K562 (cell line): ENCODE measurements around the gene ALOX12B. TPM values are rescaled to one million over a fixed set of nuclear protein-coding genes. Genes with fewer than 3 reads are reported as not detected.
A peak's percentile ranks its signal among the peaks of the same experiment; 100 is the strongest.

Experiments
- ADNP ChIP-seq: fragments of 200-800 bp; sonication (Bioruptor generic); IDR thresholded peaks from 2 replicates; pipeline ENCODE4 v1.6.1; 2016; ENCODE audit warnings: missing genetic modification characterization, missing compliant biosample characterization
- ETV5 ChIP-seq: sonication (generic); formaldehyde crosslinking; IDR thresholded peaks from 2 replicates; pipeline ENCODE4 v1.4.0; 2020; ENCODE audit warnings: low read depth, mild to moderate bottlenecking, missing genetic modification reagents
- HCFC1 ChIP-seq: IDR thresholded peaks from 2 replicates; pipeline ENCODE4 v1.6.1; 2012; ENCODE audit warnings: low read depth, low read length, improper control_type of control experiment
- HLTF ChIP-seq: fragments of 450-650 bp; IDR thresholded peaks from 2 replicates; pipeline ENCODE4 v1.6.1; 2016
- MGA ChIP-seq: fragments of 450-650 bp; IDR thresholded peaks from 2 replicates; pipeline ENCODE4 v1.6.1; 2016; ENCODE audit warnings: mild to moderate bottlenecking, moderate library complexity
- PCBP1 ChIP-seq: fragments of 200-400 bp; formaldehyde crosslinking; IDR thresholded peaks from 2 replicates; pipeline ENCODE4 v1.6.1; 2018; ENCODE audit warnings: mild to moderate bottlenecking, low read depth, low read length; ENCODE audit not compliant: poor library complexity, severe bottlenecking
- PURB ChIP-seq: sonication (generic); formaldehyde crosslinking; IDR thresholded peaks from 2 replicates; pipeline ENCODE4 v1.9.0; 2021; ENCODE audit warnings: low read depth, mild to moderate bottlenecking, missing genetic modification reagents
- RBM14 ChIP-seq: fragments of 200-400 bp; formaldehyde crosslinking; IDR thresholded peaks from 2 replicates; pipeline ENCODE4 v1.6.1; 2018; ENCODE audit warnings: low read depth, mild to moderate bottlenecking, low read length, moderate library complexity, borderline replicate concordance; ENCODE audit not compliant: insufficient read depth
- SIX5 ChIP-seq, 2 experiments: IDR thresholded peaks; 2 replicates each; pipeline ENCODE4 v1.6.1; 2011; ENCODE audit warnings: low read length in 2 of 2, borderline replicate concordance in 1 of 2, low read depth in 1 of 2, mild to moderate bottlenecking in 1 of 2, moderate library complexity in 1 of 2; ENCODE audit not compliant: insufficient read depth in 1 of 2
- TAF15 ChIP-seq: fragments of 200-400 bp; formaldehyde crosslinking; IDR thresholded peaks from 2 replicates; pipeline ENCODE4 v1.6.1; 2017; ENCODE audit warnings: mild to moderate bottlenecking, low read depth, low read length, moderate library complexity
- ZBED1 ChIP-seq: IDR thresholded peaks from 2 replicates; pipeline ENCODE4 v1.6.1; 2014
- ZNF143 ChIP-seq: sonication (generic); formaldehyde crosslinking; IDR thresholded peaks from 2 replicates; pipeline ENCODE4 v1.9.0; 2022; ENCODE audit warnings: mild to moderate bottlenecking, missing genetic modification reagents
- ZNF23 ChIP-seq: fragments of 250-450 bp; sonication (Bioruptor Pico); IDR thresholded peaks from 2 replicates; pipeline ENCODE4 v1.4.0; 2020; ENCODE audit warnings: mild to moderate bottlenecking
- ZNF239 ChIP-seq: fragments of 250-450 bp; sonication (Bioruptor Pico); IDR thresholded peaks from 2 replicates; pipeline ENCODE4 v1.4.0; 2020; ENCODE audit warnings: mild to moderate bottlenecking
- ZNF3 ChIP-seq: fragments of 250-450 bp; sonication (Bioruptor Pico); IDR thresholded peaks from 2 replicates; pipeline ENCODE4 v1.5.0; 2021; ENCODE audit warnings: mild to moderate bottlenecking, moderate library complexity
- polyA plus RNA-seq, 8 experiments: library from polyadenylated mRNA; depleted of rRNA in 4 of 8; stranded (reverse) in 5 of 8; unstranded in 3 of 8; fragments of >200 nt; fragmentation: Nextera tagmentation in 2 of 8; fragmentation: Illumina TruSeq in 1 of 8; extraction: Ambion mirVana in 2 of 8; extraction: Trizol in 1 of 8; gene quantifications; 2 replicates each; pipeline versions ENCODE4 v1.2.1 to v1.2.3, GENCODE V29; 2011 to 2014; ENCODE audit warnings: inconsistent platforms in 1 of 8, missing spikeins in 1 of 8
- total RNA-seq, 7 experiments: library from RNA; depleted of rRNA in 6 of 7; stranded (reverse); fragments of >200 nt in 6 of 7; fragmentation: Illumina TruSeq in 2 of 7; extraction: Trizol in 2 of 7; gene quantifications; 2 replicates each; pipeline versions ENCODE4 v1.2.1 to v1.2.3, GENCODE V29; 2011 to 2021; ENCODE audit warnings: low replicate concordance in 1 of 7
- TF ChIP-seq, protein P1 (sequence below): fragments of 450-650 bp; formaldehyde crosslinking; IDR thresholded peaks from 2 replicates; pipeline ENCODE4 v1.4.0; 2022; ENCODE audit warnings: missing genetic modification characterization

Gene ALOX12B
- total and polyA plus RNA-seq, 9 of the 15 experiments (the other 6 are each of a cell fraction or from before 2014, with no cell fraction given) = not detected

GRCh38 chr17:8121681-8122421 is 34.3 kb upstream of the ALOX12B start (continued):
- TF ChIP-seq HCFC1 = 0 out of 2 replicates have a peak, but pooled peaks have one; percentile 11
- TF ChIP-seq ZNF143 (CRISPR knock-in tag) = no peak
- no peak for TF ChIP-seq SIX5 (IDR thresholded peaks at IDR 0.05; ENCODE audit: borderline replicate concordance in 1 of 2, insufficient read depth in 1 of 2, low read depth in 1 of 2, low read length in 2 of 2)
- no peak for TF ChIP-seq PCBP1
- TF ChIP-seq ZBED1 = no peak
- TF ChIP-seq MGA = peak; percentile 19; the same call in 1 of the 2 replicates
- TF ChIP-seq RBM14 = 0 out of 2 replicates have a peak, but pooled peaks have one; percentile 49
- TF ChIP-seq ZNF23 = peak; percentile 86
- TF ChIP-seq ADNP = no peak
- TF ChIP-seq ETV5 (CRISPR knock-in tag) = 0 out of 2 replicates have a peak, but pooled peaks have one; percentile 37
- TF ChIP-seq ZNF3 = no peak
- TF ChIP-seq ZNF239 (CRISPR knock-in tag) = no peak
- no peak for TF ChIP-seq HLTF
- no peak for TF ChIP-seq TAF15
- TF ChIP-seq, protein P1, sequence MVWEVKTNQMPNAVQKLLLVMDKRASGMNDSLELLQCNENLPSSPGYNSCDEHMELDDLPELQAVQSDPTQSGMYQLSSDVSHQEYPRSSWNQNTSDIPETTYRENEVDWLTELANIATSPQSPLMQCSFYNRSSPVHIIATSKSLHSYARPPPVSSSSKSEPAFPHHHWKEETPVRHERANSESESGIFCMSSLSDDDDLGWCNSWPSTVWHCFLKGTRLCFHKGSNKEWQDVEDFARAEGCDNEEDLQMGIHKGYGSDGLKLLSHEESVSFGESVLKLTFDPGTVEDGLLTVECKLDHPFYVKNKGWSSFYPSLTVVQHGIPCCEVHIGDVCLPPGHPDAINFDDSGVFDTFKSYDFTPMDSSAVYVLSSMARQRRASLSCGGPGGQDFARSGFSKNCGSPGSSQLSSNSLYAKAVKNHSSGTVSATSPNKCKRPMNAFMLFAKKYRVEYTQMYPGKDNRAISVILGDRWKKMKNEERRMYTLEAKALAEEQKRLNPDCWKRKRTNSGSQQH = no peak
- no peak for TF ChIP-seq PURB (CRISPR knock-in tag)
